ENCODE measurements around the gene UBL7. TPM values are rescaled to one million over a fixed set of nuclear protein-coding genes. Genes with fewer than 3 reads are reported as not detected.

Gene UBL7
- total and polyA plus RNA-seq, 10 of the 15 experiments (the other 5 are each of a cell fraction or from before 2014, with no cell fraction given): 25.9 to 145 (median 90.1) TPM

- no peak for TF ChIP-seq MTA3 (IDR thresholded peaks at IDR 0.05; ENCODE audit: borderline replicate concordance, low read length)
- no peak for TF ChIP-seq HDAC6 (IDR thresholded peaks at IDR 0.05; ENCODE audit: unreplicated experiment)
- peak in 1 of 2 experiments; percentile 35; a peak in 1 of 4 replicates for TF ChIP-seq EP300 (IDR thresholded peaks at IDR 0.05; ENCODE audit: borderline replicate concordance in 1 of 2, control insufficient read depth in 1 of 2, low read depth in 2 of 2, low read length in 2 of 2)
- TF ChIP-seq STAT1 (conservative IDR thresholded peaks at IDR 0.05): no peak
- no peak for TF ChIP-seq SMAD1 (IDR thresholded peaks at IDR 0.05; ENCODE audit: low read depth, partially characterized antibody)
- no peak for TF ChIP-seq ESRRA (IDR thresholded peaks at IDR 0.05; ENCODE audit: low read length)
- no peak for TF ChIP-seq CHD1 (IDR thresholded peaks at IDR 0.05; ENCODE audit: low read depth, low read length)
- no peak for TF ChIP-seq TCF7 (IDR thresholded peaks at IDR 0.05; ENCODE audit: borderline replicate concordance)
- no peak for TF ChIP-seq POLR2AphosphoS2 (IDR thresholded peaks at IDR 0.05; ENCODE audit: low read depth, low read length)
- TF ChIP-seq E4F1 (IDR thresholded peaks at IDR 0.05; ENCODE audit: borderline replicate concordance, partially characterized antibody): no peak
- 0 out of 4 replicates have a peak, but pooled peaks of 1 of the 2 experiments have one; percentile 38 for TF ChIP-seq SRF (IDR thresholded peaks at IDR 0.05; ENCODE audit: low read depth in 2 of 2, low read length in 2 of 2)
- 0 out of 2 replicates have a peak, but pooled peaks have one; percentile 16 for TF ChIP-seq TARDBP (IDR thresholded peaks at IDR 0.05; ENCODE audit: borderline replicate concordance)
- no peak for TF ChIP-seq SUPT20H (IDR thresholded peaks at IDR 0.05; ENCODE audit: borderline replicate concordance, control insufficient read depth, low read depth, low read length)
- TF ChIP-seq ZNF622 (IDR thresholded peaks at IDR 0.05): no peak
- TF ChIP-seq HDGF (IDR thresholded peaks at IDR 0.05): 0 out of 2 replicates have a peak, but pooled peaks have one; percentile 22
- TF ChIP-seq SIX5 (IDR thresholded peaks at IDR 0.05; ENCODE audit: low read depth, low read length, severe bottlenecking): no peak
- no peak for TF ChIP-seq E2F8 (IDR thresholded peaks at IDR 0.05; ENCODE audit: low read depth, partially characterized antibody)
- TF ChIP-seq POU2F2 (IDR thresholded peaks at IDR 0.05; ENCODE audit: borderline replicate concordance, low read depth, low read length): peak; percentile 48; the same call in 1 of the 3 replicates
- peak; percentile 99 for TF ChIP-seq EED (IDR thresholded peaks at IDR 0.05; ENCODE audit: low read depth)
- TF ChIP-seq MXI1 (IDR thresholded peaks at IDR 0.05; ENCODE audit: low read depth, low read length): 0 out of 2 replicates have a peak, but pooled peaks have one; percentile 16
- TF ChIP-seq POLR2A (IDR thresholded peaks at IDR 0.05; ENCODE audit: low read depth, low read length): no peak
- TF ChIP-seq JUNB (IDR thresholded peaks at IDR 0.05): peak; percentile 68
- peak; percentile 78; the same call in 1 of the 2 replicates for TF ChIP-seq NR2F1 (conservative IDR thresholded peaks at IDR 0.05)
- TF ChIP-seq IKZF2 (IDR thresholded peaks at IDR 0.05): peak; percentile 90 to 92
- peak; percentile 98 for TF ChIP-seq IKZF1 (conservative IDR thresholded peaks at IDR 0.05)
- TF ChIP-seq CBX3 (IDR thresholded peaks at IDR 0.05; ENCODE audit: borderline replicate concordance, low read depth): no peak
- no peak for TF ChIP-seq ZNF217 (IDR thresholded peaks at IDR 0.05)
- peak; percentile 99 for TF ChIP-seq TCF12 (IDR thresholded peaks at IDR 0.05; ENCODE audit: low read depth, low read length)
- TF ChIP-seq LARP7 (IDR thresholded peaks at IDR 0.05): no peak
Measured at GRCh38 chr15:74402873-74403587, 57.9 kb downstream of the UBL7 start (continued).

Measured in GM12878 (cell line).